SU-DHL-6 (cell line): Measurements from ENCODE around the gene ASXL1.
A peak's percentile ranks its signal among the peaks of the same experiment; 100 is the strongest.

Source experiments
- H2AFZ ChIP-seq: fragments of 200-600 bp; sonication (generic); 2 replicates; pipeline ENCODE4 v1.6.1; 2014; ENCODE audit warnings: low read depth, mild to moderate bottlenecking, moderate library complexity, mixed read lengths, antibody characterized with exemption, low read length; ENCODE audit not compliant: severe bottlenecking
- H3F3A ChIP-seq: fragments of 200-600 bp; shearing (Covaris generic); 2 replicates; pipeline ENCODE4 v1.6.0; 2016; ENCODE audit warnings: antibody characterized with exemption, mild to moderate bottlenecking; ENCODE audit not compliant: insufficient read depth
- H3K27ac ChIP-seq: fragments of 200-600 bp; sonication (generic); 2 replicates; pipeline ENCODE4 v1.5.1; 2016; ENCODE audit warnings: low read depth, mild to moderate bottlenecking, low read length, moderate library complexity, mixed read lengths
- H3K27me3 ChIP-seq: fragments of 200-600 bp; sonication (generic), shearing (Covaris generic); 2 replicates; pipeline ENCODE4 v1.6.0; 2014; ENCODE audit warnings: mild to moderate bottlenecking, low read length
- H3K36me3 ChIP-seq: fragments of 200-600 bp; sonication (generic); 2 replicates; pipeline ENCODE4 v1.6.1; 2014; ENCODE audit warnings: mild to moderate bottlenecking, low read length, mixed read lengths
- H3K4me2 ChIP-seq: fragments of 300-600, 200-600 bp; shearing (Covaris generic), sonication (generic); 2 replicates; pipeline ENCODE4 v1.6.0; 2014; ENCODE audit warnings: low read length, low read depth, mild to moderate bottlenecking; ENCODE audit not compliant: poor library complexity, severe bottlenecking
- H3K4me3 ChIP-seq: fragments of 200-600 bp; sonication (generic); 2 replicates; pipeline ENCODE4 v1.5.1; 2014; ENCODE audit warnings: antibody characterized with exemption, low read length, mild to moderate bottlenecking, mixed read lengths; ENCODE audit not compliant: insufficient read depth, poor library complexity, severe bottlenecking
- H3K79me2 ChIP-seq: fragments of 200-600 bp; sonication (generic); 2 replicates; pipeline ENCODE4 v1.6.1; 2014; ENCODE audit warnings: mild to moderate bottlenecking, low read length, moderate library complexity; ENCODE audit not compliant: insufficient read depth
- H3K9ac ChIP-seq: fragments of 200-600 bp; sonication (generic); 2 replicates; pipeline ENCODE4 v1.7.0; 2014; ENCODE audit warnings: mild to moderate bottlenecking, low read length
- H3K9me2 ChIP-seq: fragments of 200-600 bp; sonication (generic); replicated peaks from 2 replicates; pipeline ENCODE4 v1.6.1; 2014; ENCODE audit warnings: low read length; ENCODE audit not compliant: insufficient read depth
- H3K9me3 ChIP-seq: fragments of 200-600 bp; sonication (generic); 2 replicates; pipeline ENCODE4 v1.6.1; 2014; ENCODE audit warnings: low read length, mixed read lengths; ENCODE audit not compliant: insufficient read depth
- H4K20me1 ChIP-seq: fragments of 200-600 bp; sonication (generic); 2 replicates; pipeline ENCODE4 v1.6.1; 2014; ENCODE audit warnings: low read depth, mild to moderate bottlenecking, antibody characterized with exemption, low read length, moderate library complexity, mixed read lengths
- CTCF ChIP-seq: fragments of 200-600 bp; sonication (generic); IDR thresholded peaks from one replicate; pipeline ENCODE4 v1.5.1; 2017; ENCODE audit warnings: antibody characterized with exemption, mild to moderate bottlenecking, low read length, moderate library complexity; ENCODE audit not compliant: insufficient read depth, poor library complexity, severe bottlenecking
- EZH2phosphoT487 ChIP-seq: fragments of 200-600 bp; sonication (generic), shearing (Covaris generic); conservative IDR thresholded peaks from 2 replicates; pipeline ENCODE4 v1.6.1; 2018; ENCODE audit warnings: mild to moderate bottlenecking, antibody characterized with exemption, low read length, moderate library complexity, mixed read lengths

ASXL1 gene

GRCh38 chr20:32411955-32412706, 54.0 kb downstream of the ASXL1 start:
- peak overlapping the region; percentile 23 for H3K4me2 ChIP-seq
- peaks cover under 1% of the 10 kb centered on the region; the same call in 1 of the 2 replicates for H4K20me1 ChIP-seq

GRCh38 chr20:32415494-32415893, 57.4 kb downstream of the ASXL1 start:
- H4K20me1 ChIP-seq = peaks cover 9% of the 10 kb centered on the region
- no peak overlapping the region for H3K4me2 ChIP-seq
- H3K27me3 ChIP-seq = no peaks in the 10 kb centered on the region
- peaks cover 16% of the 10 kb centered on the region; the same call in 1 of the 2 replicates for H3F3A ChIP-seq
- H3K9me3 ChIP-seq = no peaks in the 10 kb centered on the region
- no peak overlapping the region for H3K9ac ChIP-seq
- H2AFZ ChIP-seq = no peak overlapping the region
- H3K79me2 ChIP-seq = peaks cover 67% of the 10 kb centered on the region
- H3K27ac ChIP-seq = no peak overlapping the region
- H3K9me2 ChIP-seq = no peaks in the 10 kb centered on the region
- no peak for TF ChIP-seq CTCF
- TF ChIP-seq EZH2phosphoT487 = no peak
- H3K36me3 ChIP-seq = no peaks in the 10 kb centered on the region
- H3K4me3 ChIP-seq = no peak overlapping the region

More at GRCh38 chr20:32411955-32412706, 54.0 kb downstream of the ASXL1 start:
- no peak overlapping the region for H2AFZ ChIP-seq
- H3K27ac ChIP-seq = peak overlapping the region; percentile 55
- H3K27me3 ChIP-seq = no peaks in the 10 kb centered on the region
- peaks cover 11% of the 10 kb centered on the region; the same call in 1 of the 2 replicates for H3F3A ChIP-seq
- H3K9me2 ChIP-seq = no peaks in the 10 kb centered on the region
- no peak overlapping the region for H3K9ac ChIP-seq
- H3K79me2 ChIP-seq = peaks cover 72% of the 10 kb centered on the region
- no peak overlapping the region for H3K4me3 ChIP-seq
- no peaks in the 10 kb centered on the region for H3K36me3 ChIP-seq
- no peaks in the 10 kb centered on the region for H3K9me3 ChIP-seq
- TF ChIP-seq EZH2phosphoT487 (no peak), CTCF (no peak)

- Histone ChIP-seq H3K9ac (no peak overlapping the region), H4K20me1 (peaks cover 9% of the 10 kb centered on the region), H3F3A (peaks cover 16% of the 10 kb centered on the region; the same call in 1 of the 2 replicates), H3K79me2 (peaks cover 70% of the 10 kb centered on the region), H3K4me3 (no peak overlapping the region), H2AFZ (no peak overlapping the region), H3K4me2 (no peak overlapping the region), H3K27ac (no peak overlapping the region), H3K36me3 (no peaks in the 10 kb centered on the region), H3K9me3 (no peaks in the 10 kb centered on the region), H3K27me3 (no peaks in the 10 kb centered on the region), H3K9me2 (no peaks in the 10 kb centered on the region)
- no peak for TF ChIP-seq CTCF
- TF ChIP-seq EZH2phosphoT487 = no peak
Measured at GRCh38 chr20:32416206-32416605, 58.1 kb downstream of the ASXL1 start.
